HG03432 (cell line): ENCODE data around the gene ADGRL3.
"Not testable (repeated sequence)": the region's sequence is repeated elsewhere in the genome, so short reads cannot be mapped to it uniquely, and the experiment has no call there.

Experiments
- ATAC-seq: cut with Tn5 transposase; IDR thresholded peaks from one replicate; pipeline ENCODE4 v1.9.1; 2021; ENCODE audit warnings: mild to moderate bottlenecking, moderate library complexity; ENCODE audit not compliant: unreplicated experiment

The ADGRL3 gene

DNA sequence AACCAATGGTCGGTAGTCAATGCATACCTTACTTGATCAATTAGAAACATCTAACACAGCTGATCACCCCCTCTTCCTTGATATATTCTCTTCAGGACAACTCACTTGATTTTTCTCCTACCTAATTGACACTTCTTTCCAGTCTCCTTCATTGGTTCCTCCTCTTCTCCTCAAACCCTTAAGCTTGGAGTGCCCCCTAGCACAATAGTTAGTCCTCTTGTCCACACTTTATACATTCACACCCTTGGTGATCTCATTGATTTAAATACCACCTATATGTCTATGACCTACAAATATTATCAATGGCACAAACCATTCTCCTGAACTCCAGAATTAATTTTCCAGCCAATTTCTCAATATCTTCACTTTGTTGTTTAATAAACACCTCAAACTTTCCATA is 724.0 kb downstream of the ADGRL3 start:
- ATAC-seq, result no peak

DNA sequence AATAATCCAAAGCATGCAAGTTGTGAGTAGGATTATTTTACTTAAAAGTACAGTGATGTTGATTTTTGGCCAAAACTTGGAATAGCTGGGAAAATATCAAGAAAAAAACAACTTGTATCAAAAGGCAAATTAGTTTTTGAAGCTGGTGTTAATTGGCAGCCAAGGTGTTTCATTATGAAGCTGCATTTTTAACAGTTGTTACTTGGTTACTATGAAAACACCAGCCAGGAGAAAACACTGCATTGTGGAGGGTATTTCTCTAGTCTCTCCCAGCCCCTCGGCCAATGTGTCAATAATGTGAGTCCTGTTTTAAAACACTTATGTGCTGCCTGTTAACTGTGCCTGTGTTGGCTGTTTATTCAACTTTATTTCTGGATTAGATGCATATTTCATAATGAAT is 733.4 kb downstream of the ADGRL3 start:
- no peak for ATAC-seq

DNA sequence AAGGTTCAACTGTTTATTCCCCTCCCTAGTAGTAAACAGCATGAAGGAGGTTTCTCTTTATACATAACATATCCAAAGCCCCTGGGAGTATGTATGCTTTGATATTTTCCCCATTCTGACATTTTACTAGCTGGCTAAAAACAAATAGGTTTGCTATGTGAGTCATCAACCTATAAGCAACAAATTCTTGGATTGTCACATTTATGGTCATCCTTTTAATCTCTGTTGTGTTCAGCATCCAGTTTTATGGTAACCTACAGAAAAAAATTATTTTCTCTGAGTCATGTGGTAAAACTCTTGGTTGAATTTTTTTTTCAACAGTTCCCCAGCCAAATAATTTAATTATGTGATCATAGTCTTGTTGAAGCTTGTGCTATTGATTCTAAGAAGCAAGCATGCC is 734.1 kb downstream of the ADGRL3 start:
- no peak for ATAC-seq

DNA sequence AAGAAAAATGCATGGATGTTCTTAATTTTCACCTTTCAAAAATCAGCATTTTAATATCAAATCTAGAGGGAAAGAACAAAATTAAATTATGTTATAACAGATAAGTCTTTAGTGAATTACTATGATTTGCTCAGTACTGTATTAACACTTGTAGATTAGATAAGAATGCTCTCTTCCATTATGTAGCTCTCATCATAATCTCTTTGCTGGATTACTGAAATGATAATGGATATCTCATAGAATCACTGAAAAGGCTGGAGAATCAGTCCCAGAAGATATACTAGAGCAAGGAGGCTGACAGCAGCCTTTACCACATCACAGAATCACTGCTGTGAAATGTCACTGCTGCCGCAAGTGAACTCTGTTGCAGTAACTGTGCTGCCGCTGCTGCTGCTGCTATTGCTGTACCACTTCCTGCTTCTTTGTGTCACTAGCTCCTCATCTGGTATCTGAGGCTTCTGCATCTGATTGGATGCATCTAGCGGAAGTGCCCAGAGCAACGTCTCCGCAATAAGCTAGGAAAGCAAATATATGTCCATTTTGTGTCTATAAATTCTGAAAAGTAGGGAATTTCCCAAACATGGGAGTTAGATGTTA is 738.2 kb downstream of the ADGRL3 start:
- no peak for ATAC-seq

DNA sequence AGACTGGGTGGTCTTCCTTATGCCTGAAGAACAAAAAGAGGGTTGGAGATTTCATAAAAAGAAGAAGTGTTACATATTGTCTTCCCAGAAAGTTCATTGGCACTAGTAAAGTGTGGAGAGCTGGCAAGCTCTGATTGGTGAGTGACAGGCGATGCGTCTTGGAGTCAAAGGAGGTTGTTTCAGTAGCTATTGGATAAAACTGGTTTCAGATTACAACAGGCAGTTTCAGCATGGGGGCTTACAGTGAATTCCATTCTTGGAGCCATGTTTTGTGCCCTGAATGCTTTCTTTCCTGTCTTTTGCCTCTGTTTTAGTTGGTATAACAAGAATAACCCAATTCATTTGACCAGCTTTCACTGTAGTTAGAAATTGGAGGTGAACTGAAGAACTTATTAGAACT is 750.5 kb downstream of the ADGRL3 start:
- ATAC-seq, result no peak

DNA sequence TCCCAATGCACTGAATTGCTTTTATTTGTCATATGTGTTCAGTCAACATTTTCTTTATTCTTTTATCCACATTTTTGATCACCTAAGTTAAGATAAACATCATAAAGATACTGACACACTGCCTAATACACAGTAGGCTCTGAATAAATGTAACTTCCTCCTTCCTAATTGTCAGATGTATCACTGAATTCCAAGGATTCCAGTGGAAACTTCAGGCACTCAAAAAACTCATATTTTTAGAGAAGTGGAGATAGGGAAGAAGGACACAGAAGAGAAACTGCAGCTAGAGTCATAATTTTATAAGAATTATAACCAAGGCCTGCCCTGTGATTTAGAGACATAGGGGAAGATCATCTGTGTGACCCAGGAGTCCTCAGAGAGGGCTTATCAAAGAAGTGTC is 753.3 kb downstream of the ADGRL3 start:
- no peak for ATAC-seq

DNA sequence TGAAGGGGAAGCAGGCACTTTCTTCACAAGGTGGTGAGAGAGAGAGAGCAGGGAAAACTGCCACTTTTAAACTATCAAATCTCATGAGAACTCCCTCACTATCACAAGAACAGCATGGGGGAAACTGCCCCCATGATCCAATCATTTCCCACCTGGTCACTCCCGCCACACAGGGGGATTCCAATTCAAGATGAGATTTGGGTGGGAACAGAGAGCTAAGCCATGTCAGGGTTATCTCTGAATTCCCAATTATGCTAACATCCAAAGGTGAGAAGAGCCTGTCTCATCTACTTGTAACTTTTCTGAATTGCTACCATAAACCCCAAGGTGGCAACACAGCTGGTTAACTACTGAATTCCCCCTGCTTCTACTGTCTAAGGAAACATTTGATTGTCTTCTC is 758.5 kb downstream of the ADGRL3 start:
- no peak for ATAC-seq

DNA sequence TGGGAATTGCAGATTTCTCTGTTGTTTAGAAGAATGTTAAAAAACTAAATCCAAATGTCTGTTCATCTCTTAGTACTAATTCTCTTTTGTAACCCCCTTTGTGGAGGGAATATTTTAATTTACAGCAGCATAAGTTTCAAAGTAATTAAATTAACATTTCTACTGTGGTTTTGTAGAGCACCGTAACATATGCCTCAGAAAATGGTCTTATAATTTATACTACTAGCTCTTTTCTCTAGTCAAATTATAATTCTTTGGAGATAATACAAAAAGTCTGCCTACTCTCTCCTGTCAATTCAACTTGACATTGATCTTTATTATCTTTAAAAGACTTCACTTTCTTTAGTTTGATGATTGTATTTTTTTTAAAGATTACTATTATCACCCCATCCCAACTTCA is 759.0 kb downstream of the ADGRL3 start:
- no peak for ATAC-seq

DNA sequence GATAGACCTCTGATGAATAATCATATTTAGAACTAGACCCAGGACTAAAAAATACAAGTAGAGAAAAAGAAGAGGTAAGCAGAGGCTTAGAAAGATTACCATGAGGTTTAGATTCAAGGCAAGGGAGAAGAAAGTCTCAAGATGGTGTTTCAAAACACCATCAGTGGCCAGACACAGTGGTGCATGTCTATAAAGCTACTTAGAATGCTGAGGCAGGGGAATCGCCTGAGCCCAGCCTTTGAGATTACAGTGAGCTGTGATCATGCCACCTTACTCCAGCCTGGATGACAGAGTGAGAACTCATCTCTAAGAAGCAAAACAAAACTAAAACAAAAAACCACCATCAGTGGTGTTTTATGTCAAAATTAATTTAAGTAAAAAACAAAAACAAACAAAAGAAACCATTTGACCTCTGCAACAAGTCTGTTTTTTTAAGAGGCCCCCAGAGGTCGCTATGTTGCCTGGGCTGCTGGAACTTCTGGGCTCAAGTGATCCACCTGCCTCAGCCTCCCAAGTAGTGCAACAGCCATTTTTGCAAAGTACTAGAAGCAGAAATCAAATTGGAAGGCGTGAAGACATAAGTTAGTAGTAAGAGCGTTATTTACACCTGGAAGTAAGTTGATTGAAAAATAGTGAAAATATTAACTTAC is 784.3 kb downstream of the ADGRL3 start:
- no peak for ATAC-seq

DNA sequence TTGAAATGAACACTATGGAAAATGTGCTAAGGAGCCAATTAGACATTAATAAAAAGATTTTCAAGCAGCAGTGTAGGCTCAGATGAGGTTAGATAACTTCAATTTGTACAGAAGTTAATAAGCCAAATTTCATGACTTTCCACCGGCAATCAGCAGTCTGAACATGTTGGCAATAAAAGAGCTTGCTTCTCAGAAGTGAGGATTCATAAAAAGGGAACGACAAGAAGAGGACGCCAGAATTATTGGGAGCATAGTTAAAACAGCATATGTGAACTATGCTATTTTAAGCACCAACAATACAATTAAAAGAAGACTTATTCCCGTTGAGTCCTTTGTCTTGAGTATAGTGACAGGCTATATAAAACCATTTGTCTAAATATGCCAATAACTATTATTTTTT is 785.3 kb downstream of the ADGRL3 start:
- no peak for ATAC-seq

DNA sequence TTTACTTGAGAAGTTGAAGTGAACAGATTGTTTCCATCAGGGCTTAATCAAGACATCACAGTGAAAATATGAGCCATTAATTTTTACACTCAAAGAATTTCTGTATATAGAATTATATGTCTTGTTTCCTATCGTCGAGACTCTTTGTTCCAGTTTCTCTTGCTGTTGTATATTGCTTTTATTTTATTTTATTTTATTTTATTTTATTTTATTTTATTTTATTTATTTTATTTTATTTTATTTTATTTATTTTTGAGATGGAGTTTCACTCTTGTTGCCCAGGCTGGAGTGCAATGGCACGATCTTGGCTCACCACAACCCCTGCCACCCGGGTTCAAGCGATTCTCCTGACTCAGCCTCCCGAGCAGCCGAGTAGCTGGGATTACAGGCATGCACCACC is 786.8 kb downstream of the ADGRL3 start:
- not testable (repeated sequence) for ATAC-seq

DNA sequence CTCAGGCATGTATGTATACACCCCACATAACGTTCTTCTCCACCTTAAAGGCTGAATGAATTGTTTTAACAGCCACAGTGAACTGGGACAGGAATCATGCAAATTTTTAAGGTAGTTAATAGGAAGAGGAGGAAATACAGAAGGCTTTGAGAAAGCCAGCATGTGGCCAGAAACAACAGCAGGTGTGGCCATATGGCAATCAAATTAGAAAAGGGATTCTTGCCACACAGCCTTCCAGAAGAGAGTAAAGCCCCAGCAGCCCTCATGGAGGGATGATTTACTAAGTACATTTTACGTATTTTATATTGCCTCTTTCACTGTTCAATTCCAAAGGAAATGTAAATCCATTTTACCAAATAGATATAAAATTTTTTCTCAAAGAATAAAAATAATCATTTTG is 792.2 kb downstream of the ADGRL3 start:
- no peak for ATAC-seq

DNA sequence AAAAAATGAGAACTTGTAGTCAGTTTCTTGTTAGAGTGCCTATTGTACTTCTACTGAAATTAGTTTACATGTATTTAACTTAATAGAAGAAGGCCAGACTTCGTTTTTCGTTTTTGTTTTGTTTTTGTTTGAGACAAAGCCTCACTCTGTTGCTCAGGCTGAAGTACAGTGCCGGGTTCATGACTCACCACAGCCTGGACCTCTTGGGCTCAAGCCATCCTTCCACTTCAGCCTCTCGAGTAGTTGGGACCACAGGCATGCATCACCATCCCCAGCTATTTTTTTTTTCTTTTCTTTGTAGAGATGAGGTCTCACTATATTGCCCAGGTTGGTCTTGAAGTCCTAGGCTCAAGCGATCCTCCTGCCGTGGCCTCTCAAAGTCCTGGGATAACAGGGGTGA is 793.9 kb downstream of the ADGRL3 start:
- ATAC-seq, result no peak

DNA sequence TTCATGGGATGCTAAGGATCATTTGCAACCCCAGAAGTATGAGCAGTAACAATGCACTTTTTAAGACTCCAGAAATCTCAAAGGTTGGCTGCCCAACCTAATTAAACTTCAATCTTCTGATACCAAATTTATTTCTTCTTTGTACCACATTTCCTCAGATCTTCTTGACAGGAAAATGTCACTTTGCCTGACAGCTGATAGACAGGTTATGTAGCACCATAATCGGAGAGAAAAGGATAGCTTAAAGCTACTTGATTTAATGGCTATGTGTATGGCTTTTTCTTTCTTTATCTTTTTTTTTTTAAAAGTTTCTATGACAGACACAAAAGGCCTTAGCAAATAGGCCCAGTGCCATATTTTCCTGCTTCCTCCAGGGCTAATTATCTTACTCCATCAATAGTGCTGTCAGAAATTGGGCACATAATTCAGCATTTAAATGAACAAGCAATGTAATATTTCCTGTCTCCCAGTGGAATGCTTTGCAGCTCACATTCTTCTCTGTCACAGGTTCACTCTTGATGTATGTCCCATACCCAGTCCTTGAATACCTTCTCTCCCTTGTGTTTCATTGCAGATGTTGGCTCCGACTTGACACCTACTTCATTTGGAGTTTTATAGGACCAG is 795.7 kb downstream of the ADGRL3 start:
- ATAC-seq, result no peak

DNA sequence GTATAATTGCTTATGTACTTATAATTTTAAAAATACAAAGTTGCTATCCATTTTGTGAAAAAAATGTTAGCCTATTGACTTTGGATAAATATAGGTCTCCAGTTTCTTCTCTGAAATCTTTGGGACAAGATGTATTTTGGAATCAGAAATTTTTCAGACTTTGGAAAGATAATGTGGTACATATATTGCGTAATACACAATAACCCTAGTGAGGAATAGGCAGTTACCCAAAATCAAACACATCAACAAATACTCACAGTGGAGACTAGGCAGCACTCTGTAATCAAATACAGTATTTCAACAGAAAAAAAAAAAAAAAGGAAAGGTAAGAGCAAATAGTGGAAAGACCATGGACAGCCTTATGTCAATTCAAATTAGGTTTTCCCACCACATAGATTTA is 796.8 kb downstream of the ADGRL3 start:
- ATAC-seq, result no peak

DNA sequence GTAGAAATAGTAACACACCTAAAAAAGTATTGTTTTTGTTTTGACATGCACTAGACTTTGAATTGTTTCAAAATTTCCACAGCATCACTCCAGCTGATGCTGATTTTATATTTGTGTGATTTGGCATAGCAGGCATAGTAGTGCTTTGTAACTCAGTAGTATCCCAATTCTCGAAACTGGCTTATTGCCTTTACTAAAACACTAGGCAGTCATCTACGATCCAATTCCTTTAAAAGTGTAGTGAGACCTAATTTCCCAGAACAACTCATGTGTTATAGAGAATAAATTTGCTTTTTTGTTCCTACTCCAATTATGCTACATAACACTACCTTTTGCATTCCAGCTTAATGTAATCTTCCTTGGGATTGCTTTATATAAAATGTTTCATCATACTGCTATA is 797.7 kb downstream of the ADGRL3 start:
- no peak for ATAC-seq

DNA sequence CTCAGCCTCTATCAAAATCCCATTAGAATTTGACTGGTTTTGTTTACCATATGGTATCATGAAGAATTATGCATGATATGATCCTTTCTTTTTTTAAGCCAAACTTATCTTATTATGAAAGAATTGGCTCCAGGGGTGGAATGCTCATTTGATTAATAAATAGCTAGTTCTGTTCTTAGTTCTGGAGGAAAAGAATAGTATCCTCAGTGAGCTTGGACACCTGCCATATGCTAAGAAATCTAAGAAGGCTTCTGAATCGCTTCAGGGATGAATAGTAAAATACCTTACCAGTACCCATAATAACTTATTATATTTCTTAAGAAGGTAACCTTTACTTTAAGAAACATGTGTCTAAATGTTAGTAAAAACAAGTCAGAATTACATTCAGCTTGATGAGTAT is 803.6 kb downstream of the ADGRL3 start:
- ATAC-seq, result no peak

DNA sequence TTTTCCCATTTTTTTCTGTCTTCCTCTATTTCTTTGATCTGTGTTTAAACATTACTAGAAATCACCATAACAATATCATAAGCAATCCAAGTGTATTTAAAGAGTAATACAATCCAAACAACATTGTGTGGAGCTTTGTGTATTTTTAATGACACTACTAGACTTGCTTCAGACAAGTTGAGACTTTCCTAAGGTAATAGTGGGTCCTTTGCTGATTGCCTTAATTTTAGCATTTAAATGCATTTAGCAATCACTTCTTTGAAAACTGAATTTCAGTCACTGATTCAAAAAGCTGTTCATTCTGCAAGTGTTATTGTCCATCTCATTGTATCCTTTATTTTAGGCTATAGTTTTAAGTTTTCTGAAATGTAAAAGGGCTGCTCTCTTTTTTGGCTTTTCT is 804.8 kb downstream of the ADGRL3 start:
- no peak for ATAC-seq

DNA sequence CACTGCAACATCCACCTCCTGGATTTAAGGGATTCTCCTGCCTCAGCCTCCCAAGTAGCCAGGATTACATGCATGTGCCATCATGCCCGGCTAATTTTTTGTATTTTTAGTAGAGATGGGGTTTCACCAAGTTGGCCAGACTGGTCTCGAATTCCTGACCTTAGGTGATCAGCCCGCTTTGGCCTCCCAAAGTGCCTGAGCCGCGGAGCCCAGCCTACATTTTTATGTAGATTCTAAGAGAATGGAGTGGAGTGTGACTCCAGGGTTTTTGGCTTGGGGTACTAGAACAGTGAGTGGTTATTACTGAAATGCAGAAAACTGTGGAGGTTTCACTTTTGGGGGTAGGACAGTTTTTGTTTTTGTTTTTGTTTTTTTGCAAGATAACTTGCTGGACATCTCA is 806.0 kb downstream of the ADGRL3 start:
- ATAC-seq, result no peak

DNA sequence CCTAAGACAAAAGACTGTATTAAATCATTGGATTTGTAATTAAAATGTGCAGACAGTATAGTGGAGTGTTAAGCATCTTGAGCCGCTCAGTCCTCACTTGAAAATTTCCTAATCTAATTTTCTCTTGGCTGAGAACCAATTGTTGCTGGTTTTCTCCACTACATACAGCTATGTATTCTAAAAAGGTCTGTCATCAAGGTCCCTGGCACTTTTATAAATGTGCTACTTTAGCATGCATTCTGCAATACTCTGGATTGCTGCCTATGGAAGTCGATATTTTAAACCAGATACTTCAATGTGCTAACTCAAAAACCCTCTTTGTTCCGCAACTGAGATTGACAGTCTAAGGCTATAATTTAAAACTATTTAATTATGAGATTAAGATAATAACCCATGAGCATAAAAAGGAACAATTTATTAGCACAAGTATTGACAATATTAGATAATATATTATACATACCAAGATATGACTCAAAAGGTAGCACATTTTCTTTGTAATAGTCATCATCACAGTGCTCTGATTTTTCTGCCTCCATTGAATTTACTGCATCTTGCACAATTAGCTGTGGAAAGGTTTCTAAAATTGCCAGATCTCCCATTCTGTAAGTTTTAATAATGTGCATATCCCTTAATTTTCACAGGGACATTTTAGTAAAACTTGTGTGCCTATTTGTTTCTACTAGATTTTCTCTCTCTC is 815.1 kb downstream of the ADGRL3 start:
- no peak for ATAC-seq

DNA sequence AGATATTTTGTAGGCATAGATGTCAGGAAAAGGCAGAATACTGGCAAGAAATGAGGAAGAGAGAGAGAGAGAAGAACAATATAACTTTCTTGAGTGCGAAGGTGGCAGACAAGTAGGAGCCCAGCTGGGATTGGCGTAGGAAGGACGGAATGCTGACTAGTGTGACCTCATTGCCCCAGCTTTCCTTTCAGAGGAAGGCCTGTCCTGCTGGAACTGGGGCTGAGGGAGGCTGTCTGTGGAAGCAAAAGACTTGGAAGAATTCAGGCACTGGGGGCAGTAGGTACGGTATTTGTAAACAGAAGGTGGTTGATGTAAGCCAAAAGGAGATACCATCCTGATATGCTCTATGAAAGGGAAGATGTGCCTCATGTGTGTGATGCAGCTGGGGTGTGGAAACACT is 818.4 kb downstream of the ADGRL3 start:
- ATAC-seq, result no peak

DNA sequence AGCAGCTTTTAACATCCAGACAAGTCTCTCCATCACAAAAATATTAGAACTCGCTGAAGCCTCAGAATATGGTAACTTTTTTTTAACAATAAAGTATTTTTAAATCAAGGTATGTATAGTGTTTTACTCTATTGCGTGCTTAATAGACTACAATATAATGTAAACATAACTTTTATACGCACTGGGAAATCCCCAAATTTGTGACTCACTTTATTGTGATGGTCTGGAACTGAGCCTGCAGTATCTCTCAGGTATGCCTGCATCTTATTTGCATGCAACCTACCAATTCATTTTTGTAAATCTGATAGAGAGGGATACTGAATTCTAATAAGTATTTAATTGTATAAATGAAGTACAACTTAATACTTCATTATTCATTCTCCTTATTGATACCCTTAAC is 823.5 kb downstream of the ADGRL3 start:
- no peak for ATAC-seq
